Lung (tissue), 12 donors: ENCODE data around the gene C1QL4. TPM values are rescaled to one million over a fixed set of nuclear protein-coding genes. Genes with fewer than 3 reads are reported as not detected.

Experiments
- ATAC-seq: fragments of 200-7000 bp; cut with Tn5 transposase; one replicate; pipeline ENCODE4 v1.9.1; 2020; ENCODE audit warnings: moderate number of reproducible peaks; ENCODE audit not compliant: insufficient read depth, low FRiP score
- DNase-seq, 3 donors: peaks; one replicate each; pipeline ENCODE4 v3.0.0-alpha.2; 2013 to 2017
- H3K27ac ChIP-seq, 2 donors: one replicate each; pipeline ENCODE4 v1.5.1; 2013; ENCODE audit warnings: mild to moderate bottlenecking in 2 of 2, moderate library complexity in 2 of 2, control low read depth in 1 of 2, inconsistent platforms in 1 of 2, low read depth in 1 of 2, low read length in 1 of 2
- H3K27me3 ChIP-seq, 3 donors: one replicate each; pipeline ENCODE4 v1.5.1; 2013; ENCODE audit warnings: low read length in 2 of 3; ENCODE audit not compliant: control insufficient read depth in 3 of 3, insufficient read depth in 3 of 3
- H3K36me3 ChIP-seq, 4 donors: one replicate each; pipeline ENCODE4 v1.5.1; 2013; ENCODE audit warnings: low read length in 4 of 4, mild to moderate bottlenecking in 1 of 4, moderate library complexity in 1 of 4; ENCODE audit not compliant: control insufficient read depth in 4 of 4, insufficient read depth in 4 of 4
- H3K4me1 ChIP-seq, 5 donors: one replicate each; pipeline ENCODE4 v1.5.1; 2013; ENCODE audit warnings: low read length in 5 of 5, mild to moderate bottlenecking in 2 of 5, moderate library complexity in 1 of 5; ENCODE audit not compliant: control insufficient read depth in 5 of 5, insufficient read depth in 5 of 5
- H3K4me3 ChIP-seq: one replicate; pipeline ENCODE4 v1.5.1; 2013; ENCODE audit warnings: mild to moderate bottlenecking, control low read depth, moderate library complexity
- H3K9ac ChIP-seq, 2 donors: one replicate each; pipeline ENCODE4 v1.5.1; 2013; ENCODE audit warnings: low read length in 2 of 2, control low read depth in 1 of 2; ENCODE audit not compliant: insufficient read depth in 1 of 2
- H3K9me3 ChIP-seq, 4 donors: one replicate each; pipeline ENCODE4 v1.5.1; 2013; ENCODE audit warnings: low read length in 3 of 4, mild to moderate bottlenecking in 1 of 4, moderate library complexity in 1 of 4; ENCODE audit not compliant: control insufficient read depth in 4 of 4, insufficient read depth in 3 of 4
- CTCF ChIP-seq: IDR thresholded peaks from 2 replicates; pipeline ENCODE4 v1.5.1; 2012; ENCODE audit warnings: mild to moderate bottlenecking; ENCODE audit errors: control extremely low read depth, extremely low read depth
- WGBS, 2 donors: extraction: QIAGEN DNeasy Blood & Tissue Kit; methylation state at CpG; one replicate each; pipeline ENCODE4 v1.1.7; 2013; 5-methylcytosine and 5-hydroxymethylcytosine counted together
- polyA plus RNA-seq, 2 donors: library from polyadenylated mRNA; stranded (reverse); fragments of 200-250 nt; gene quantifications; one replicate each; pipeline ENCODE4 v1.2.1, GENCODE V29; 2013
- total RNA-seq, 2 donors: library from RNA; depleted of rRNA in 1 of 2; stranded (reverse); fragments of >200 nt in 1 of 2; gene quantifications; one replicate each; pipeline ENCODE4 v1.2.1, GENCODE V29; 2014 to 2021
- donor health status: control.
- donor health status: control.
- donor health status: Bipolar disorder and iron deficiency.
- donor health status: healthy.
- donor health status: DM: yes; HTN: yes; CAD: no.

The C1QL4 gene
- total and polyA plus RNA-seq, 4 donors, result 0.06 TPM; not detected in 3

GRCh38 chr12:49304161-49304560, 32.8 kb downstream of the C1QL4 start:
- 76 to 88% methylated on average over 2 of the region's 2 CpGs for WGBS, 2 donors
- ATAC-seq (no peak), DNase-seq (no peak)
- Histone ChIP-seq H3K36me3 (no peaks in the 10 kb centered on the region), H3K27me3 (peaks cover 0 to 20% (median 4%) of the 10 kb centered on the region in 3 donors), H3K9me3 (no peaks in the 10 kb centered on the region), H3K4me3 (no peak overlapping the region), H3K4me1 (no peaks in the 10 kb centered on the region), H3K9ac (no peak overlapping the region), H3K27ac (no peak overlapping the region)
- TF ChIP-seq CTCF, result no peak

- Histone ChIP-seq H3K4me3 (no peak overlapping the region), H3K4me1 (peaks cover 0 to 6% (median 5%) of the 10 kb centered on the region in 5 donors), H3K27ac (no peak overlapping the region), H3K27me3 (peaks cover 0 to 37% (median 26%) of the 10 kb centered on the region in 3 donors), H3K36me3 (no peaks in the 10 kb centered on the region), H3K9me3 (no peaks in the 10 kb centered on the region), H3K9ac (no peak overlapping the region)
- TF ChIP-seq CTCF, result no peak
- 68 to 74% methylated on average over 4 of the region's 4 CpGs for WGBS, 2 donors
- no peak for ATAC-seq
- DNase-seq, result no peak
Measured at GRCh38 chr12:49301760-49302159, 35.2 kb downstream of the C1QL4 start.

GRCh38 chr12:49298160-49298559, 38.8 kb downstream of the C1QL4 start:
- H3K9me3 ChIP-seq, result no peaks in the 10 kb centered on the region
- peaks cover 0 to 54% (median 47%) of the 10 kb centered on the region in 3 donors for H3K27me3 ChIP-seq
- no peak for TF ChIP-seq CTCF
- peaks cover 0 to 16% (median 14%) of the 10 kb centered on the region in 5 donors for H3K4me1 ChIP-seq
- ATAC-seq, result no peak
- H3K9ac ChIP-seq, result no peak overlapping the region
- DNase-seq, result no peak
- no peak overlapping the region for H3K4me3 ChIP-seq
- H3K36me3 ChIP-seq, result no peaks in the 10 kb centered on the region
- WGBS, 2 donors, result 41 to 50% methylated on average over 6 of the region's 6 CpGs
- H3K27ac ChIP-seq, result no peak overlapping the region

GRCh38 chr12:49297695-49298060, 39.3 kb downstream of the C1QL4 start:
- peaks cover 0 to 57% (median 47%) of the 10 kb centered on the region in 3 donors for H3K27me3 ChIP-seq
- H3K9me3 ChIP-seq, result no peaks in the 10 kb centered on the region
- H3K4me3 ChIP-seq, result no peak overlapping the region
- H3K27ac ChIP-seq, result no peak overlapping the region
- DNase-seq, result no peak
- H3K4me1 ChIP-seq, result peaks cover 0 to 20% (median 16%) of the 10 kb centered on the region in 5 donors
- 23 to 31% methylated on average over 8 of the region's 8 CpGs for WGBS, 2 donors
- H3K36me3 ChIP-seq, result no peaks in the 10 kb centered on the region
- no peak for TF ChIP-seq CTCF
- no peak for ATAC-seq
- H3K9ac ChIP-seq, result no peak overlapping the region
